Panc1 (cell line): ENCODE results near the gene PKMYT1.

Experiments used
- CTCF ChIP-seq: fragments of 450-650 bp; IDR thresholded peaks from 2 replicates; pipeline ENCODE4 v1.5.1; 2017; ENCODE audit warnings: mild to moderate bottlenecking
- POLR2AphosphoS5 ChIP-seq: IDR thresholded peaks from 2 replicates; pipeline ENCODE4 v1.6.1; 2012; ENCODE audit warnings: mild to moderate bottlenecking, low read depth, low read length, moderate library complexity
- TCF7L2 ChIP-seq: IDR thresholded peaks from 2 replicates; pipeline ENCODE4 v1.6.1; 2011; ENCODE audit warnings: mild to moderate bottlenecking, low read depth, low read length, inconsistent platforms

GRCh38 chr16:2959206-2959605 lies 21.0 kb downstream of the PKMYT1 start:
- TF ChIP-seq CTCF = no peak
- no peak for TF ChIP-seq POLR2AphosphoS5
- TF ChIP-seq TCF7L2 = no peak
